GM18870 (cell line): Measurements from ENCODE around the gene PORCN.
"Not testable (repeated sequence)": the region's sequence is repeated elsewhere in the genome, so short reads cannot be mapped to it uniquely, and the experiment has no call there.

ENCODE experiments used
- ATAC-seq: cut with Tn5 transposase; IDR thresholded peaks from one replicate; pipeline ENCODE4 v1.9.1; 2021; ENCODE audit warnings: moderate library complexity; ENCODE audit not compliant: unreplicated experiment

PORCN gene

GRCh38 chrX:48538641-48539344 lies 30.0 kb downstream of the PORCN start:
- no peak for ATAC-seq

DNA sequence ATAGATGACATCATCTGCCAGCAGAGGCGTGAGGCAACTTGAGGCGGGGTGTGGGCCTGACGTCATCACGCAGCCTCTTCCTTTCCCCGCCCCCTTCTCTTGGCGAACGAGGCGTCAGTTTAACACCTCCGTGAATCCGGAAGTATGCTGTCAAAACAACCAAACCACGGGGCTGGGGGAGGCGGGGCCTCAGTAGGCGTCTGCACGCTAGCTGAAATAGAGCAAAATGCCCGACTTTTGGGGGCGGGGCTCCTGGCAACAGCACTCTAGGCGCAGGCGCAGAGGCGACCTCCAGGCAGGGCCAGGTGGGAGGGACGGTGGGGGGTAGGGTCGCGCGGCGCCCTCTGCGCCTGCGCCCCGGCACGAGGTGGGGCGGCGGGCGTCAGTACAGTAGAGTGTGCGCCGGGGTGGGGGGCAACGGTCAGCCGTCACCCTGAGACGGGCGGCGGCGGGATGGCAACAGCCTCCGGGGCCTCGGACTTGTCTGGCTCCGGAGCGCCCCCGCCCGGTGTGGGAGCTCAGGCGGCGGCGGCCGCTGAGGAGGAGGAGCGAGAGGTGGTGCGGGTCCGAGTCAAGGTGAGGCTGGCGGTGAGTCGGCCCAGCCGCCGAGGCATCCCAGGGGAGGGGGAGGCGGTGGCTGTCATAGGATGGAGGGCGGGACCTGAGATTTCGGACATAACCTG lies 30.7 kb downstream of the PORCN start, which contains the start of gene TBC1D25:
Gene TBC1D25 (plus strand): TSS at position 370 of the 683 bp plus-strand sequence. CDS start 84 bp downstream, at position 454.
- ATAC-seq = peak; percentile 58

- ATAC-seq = no peak
These were observed 31.2 kb downstream of the PORCN start for GRCh38 chrX:48540028-48540375.

GRCh38 chrX:48540480-48540879 lies 31.7 kb downstream of the PORCN start:
- no peak for ATAC-seq

DNA sequence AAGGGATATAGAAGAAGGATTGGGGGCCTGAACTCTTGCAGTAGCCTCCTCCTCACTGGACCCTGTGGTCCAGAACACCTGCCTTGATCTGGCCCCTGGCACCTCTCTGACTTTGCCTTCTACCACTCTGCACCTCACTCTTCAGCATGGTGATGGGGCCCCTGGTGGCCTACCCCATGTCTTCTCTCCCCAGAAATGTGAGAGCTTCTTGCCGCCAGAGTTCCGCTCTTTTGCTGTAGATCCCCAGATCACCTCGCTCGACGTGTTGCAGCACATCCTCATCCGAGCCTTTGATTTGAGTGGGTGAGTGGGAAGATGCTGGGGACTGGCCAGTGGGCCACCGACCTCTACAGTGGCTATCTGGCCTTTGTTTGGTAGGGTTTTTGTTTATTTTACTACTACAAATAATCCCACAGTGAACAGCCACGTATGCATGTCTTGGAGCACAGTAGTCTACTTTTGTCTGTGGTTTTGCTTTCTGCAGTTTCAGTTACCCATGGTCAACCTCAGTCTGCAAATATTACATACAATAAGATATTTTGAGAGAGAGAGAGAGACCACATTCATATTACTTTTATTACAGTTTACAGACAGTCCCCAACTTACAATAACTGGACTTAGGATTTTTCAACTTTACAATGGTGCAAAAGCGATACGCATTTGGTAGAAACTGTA lies 32.5 kb downstream of the PORCN start:
- no peak for ATAC-seq

- no peak for ATAC-seq
These were observed 40.1 kb downstream of the PORCN start for GRCh38 chrX:48548871-48549270.

DNA sequence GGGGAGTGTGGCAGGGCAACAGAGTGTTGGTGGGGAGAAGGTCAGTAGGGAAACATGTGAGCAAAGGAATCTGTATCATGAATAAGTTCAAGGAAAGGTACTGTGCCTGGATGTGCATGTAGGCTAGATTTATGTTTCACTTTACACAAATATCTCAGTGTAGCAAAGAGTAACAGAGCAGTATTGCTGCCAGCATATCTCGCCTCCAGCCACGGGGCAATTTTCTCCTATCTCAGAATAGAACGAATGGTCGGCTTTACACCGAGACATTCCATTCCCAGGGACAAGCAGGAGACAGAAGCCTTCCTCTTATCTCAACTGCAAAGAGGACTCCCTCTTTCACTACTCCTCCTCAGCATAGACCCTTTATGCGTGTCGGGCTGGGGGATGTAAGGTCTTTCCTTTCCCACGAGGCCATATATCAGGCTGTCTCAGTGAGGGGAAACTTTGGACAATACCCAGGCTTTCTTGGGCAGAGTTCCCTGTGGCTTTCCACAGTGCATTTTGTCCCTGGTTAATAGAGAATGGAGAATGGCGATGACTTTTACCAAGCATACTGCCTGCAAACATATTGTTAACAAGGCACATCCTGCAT lies 47.0 kb downstream of the PORCN start:
- ATAC-seq = not testable (repeated sequence)

DNA sequence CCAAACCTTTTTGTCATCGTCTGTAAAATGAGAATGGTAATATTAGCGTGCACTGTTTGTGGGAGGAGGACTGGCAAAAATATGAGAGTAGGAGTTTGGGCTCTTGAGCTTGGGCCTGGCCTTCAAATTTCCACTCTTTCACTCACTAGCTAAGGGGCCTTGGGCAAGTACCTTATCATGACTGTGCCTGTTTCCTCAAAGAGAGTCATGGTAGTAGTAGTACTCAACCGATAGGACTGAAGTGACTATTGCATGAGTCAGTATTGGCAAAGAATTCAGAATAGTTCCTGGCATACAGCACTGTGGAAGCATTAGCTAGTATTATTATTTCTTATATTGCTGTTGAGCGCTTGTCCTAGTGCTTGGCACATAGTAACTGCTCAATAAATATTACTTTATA lies 49.5 kb downstream of the PORCN start:
- ATAC-seq = no peak

- no peak for ATAC-seq
These were observed 50.8 kb downstream of the PORCN start for GRCh38 chrX:48559636-48560035.

GRCh38 chrX:48560056-48560455 lies 51.3 kb downstream of the PORCN start:
- no peak for ATAC-seq

DNA sequence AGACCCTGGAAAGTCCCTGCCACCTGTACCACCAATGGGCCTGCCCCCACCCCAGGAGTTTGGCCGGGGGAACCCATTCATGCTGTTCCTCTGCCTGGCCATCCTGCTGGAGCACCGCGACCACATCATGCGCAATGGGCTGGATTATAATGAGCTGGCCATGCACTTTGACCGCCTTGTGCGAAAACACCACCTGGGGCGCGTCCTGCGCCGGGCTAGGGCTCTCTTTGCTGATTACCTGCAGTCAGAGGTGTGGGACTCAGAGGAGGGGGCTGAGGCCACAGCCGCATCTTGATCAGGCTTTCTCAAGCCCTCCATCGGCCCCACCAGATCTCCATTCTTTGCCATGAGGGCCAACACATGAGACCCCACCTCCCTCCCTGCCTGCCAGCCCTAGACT lies 51.9 kb downstream of the PORCN start:
- no peak for ATAC-seq

DNA sequence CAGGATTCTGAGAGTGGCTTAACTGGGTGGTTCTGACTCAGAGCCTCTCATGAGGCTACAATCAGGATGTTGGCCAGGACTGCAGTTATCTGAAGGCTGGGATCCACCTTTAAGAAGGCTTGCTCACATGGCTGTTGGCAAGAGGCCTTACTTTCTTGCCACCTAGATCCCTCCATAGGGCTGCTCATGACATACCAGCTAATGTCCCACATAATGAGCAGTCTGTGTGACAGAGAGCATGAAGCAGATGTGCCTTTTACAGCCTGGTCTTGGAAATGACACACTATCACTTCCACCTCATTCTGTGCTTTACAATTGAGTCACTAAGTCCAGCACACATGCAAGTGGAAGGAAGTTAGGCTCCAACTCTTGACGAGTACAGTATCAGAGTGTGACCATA lies 61.2 kb downstream of the PORCN start:
- peak; percentile 49 for ATAC-seq
